ENCODE measurements around the gene B3GALT2. TPM values are rescaled to one million over a fixed set of nuclear protein-coding genes. Genes with fewer than 3 reads are reported as not detected.
A peak's percentile ranks its signal among the peaks of the same experiment; 100 is the strongest.
"Not testable (repeated sequence)": the region's sequence is repeated elsewhere in the genome, so short reads cannot be mapped to it uniquely, and the experiment has no call there.

Gene B3GALT2
- total RNA-seq, 1 donor from 2014 or later = 0.13 TPM

GRCh38 chr1:193199940-193200339, 13.5 kb upstream of the B3GALT2 start:
- Mint-ChIP-seq H3K4me1 (ENCODE audit: low read depth) (peaks cover 23% of the 10 kb centered on the region), H3K27ac (no peak overlapping the region), H3K27me3 (ENCODE audit: insufficient read depth) (no peaks in the 10 kb centered on the region), H3K4me3 (no peak overlapping the region), H3K36me3 (ENCODE audit: low read depth) (peaks cover 26% of the 10 kb centered on the region), H3K9me3 (no peaks in the 10 kb centered on the region)
- intact Hi-C loops (cut with micrococcal nuclease) = no loop called here
- DNase-seq (ENCODE audit: low spot score) = no peak

- intact Hi-C loops (cut with micrococcal nuclease) = no loop called here
- no peak for DNase-seq (ENCODE audit: low spot score)
- no peaks in the 10 kb centered on the region for H3K9me3 Mint-ChIP-seq
- peaks cover 22% of the 10 kb centered on the region for H3K36me3 Mint-ChIP-seq (ENCODE audit: low read depth)
- no peak overlapping the region for H3K27ac Mint-ChIP-seq
- no peak overlapping the region for H3K4me3 Mint-ChIP-seq
- peaks cover 21% of the 10 kb centered on the region for H3K4me1 Mint-ChIP-seq (ENCODE audit: low read depth)
- no peaks in the 10 kb centered on the region for H3K27me3 Mint-ChIP-seq (ENCODE audit: insufficient read depth)
These were observed 6.2 kb upstream of the B3GALT2 start for GRCh38 chr1:193192586-193192985.

- peaks cover 29% of the 10 kb centered on the region for H3K4me1 Mint-ChIP-seq (ENCODE audit: low read depth)
- H3K4me3 Mint-ChIP-seq = no peak overlapping the region
- no peak overlapping the region for H3K27ac Mint-ChIP-seq
- peaks cover 18% of the 10 kb centered on the region for H3K36me3 Mint-ChIP-seq (ENCODE audit: low read depth)
- H3K9me3 Mint-ChIP-seq = no peaks in the 10 kb centered on the region
- DNase-seq (ENCODE audit: low spot score) = no peak
- intact Hi-C loops (cut with micrococcal nuclease) = no loop called here
- no peaks in the 10 kb centered on the region for H3K27me3 Mint-ChIP-seq (ENCODE audit: insufficient read depth)
These were observed 3.8 kb upstream of the B3GALT2 start for GRCh38 chr1:193190096-193190744.

- DNase-seq (ENCODE audit: low spot score) = no peak
- Mint-ChIP-seq H3K4me3 (no peak overlapping the region), H3K36me3 (ENCODE audit: low read depth) (peaks cover 16% of the 10 kb centered on the region), H3K9me3 (no peaks in the 10 kb centered on the region), H3K4me1 (ENCODE audit: low read depth) (peaks cover 31% of the 10 kb centered on the region), H3K27me3 (ENCODE audit: insufficient read depth) (no peaks in the 10 kb centered on the region), H3K27ac (no peak overlapping the region)
- intact Hi-C loops (cut with micrococcal nuclease) = loop anchor here (10.0 kb wide), 1 partner anchor 515 kb away; no protein-coding TSS in a partner anchor
These were observed 3.2 kb upstream of the B3GALT2 start for GRCh38 chr1:193189442-193190095.

- Mint-ChIP-seq H3K4me1 (ENCODE audit: low read depth) (peaks cover 31% of the 10 kb centered on the region), H3K36me3 (ENCODE audit: low read depth) (peaks cover 11% of the 10 kb centered on the region)
- not testable (repeated sequence) for H3K4me3 Mint-ChIP-seq; H3K27me3 Mint-ChIP-seq (ENCODE audit: insufficient read depth); H3K27ac Mint-ChIP-seq; H3K9me3 Mint-ChIP-seq; DNase-seq (ENCODE audit: low spot score)
- intact Hi-C loops (cut with micrococcal nuclease) = loop anchor here (10.0 kb wide), 1 partner anchor 516 kb away; no protein-coding TSS in a partner anchor
These were observed 2.5 kb upstream of the B3GALT2 start for GRCh38 chr1:193188915-193189314.

GRCh38 chr1:193187114-193187513, 701 bp upstream of the B3GALT2 start:
- Mint-ChIP-seq H3K36me3 (ENCODE audit: low read depth) (peaks cover 4% of the 10 kb centered on the region), H3K27me3 (ENCODE audit: insufficient read depth) (no peaks in the 10 kb centered on the region), H3K9me3 (no peaks in the 10 kb centered on the region), H3K27ac (no peak overlapping the region), H3K4me1 (ENCODE audit: low read depth) (peaks cover 40% of the 10 kb centered on the region), H3K4me3 (no peak overlapping the region)
- no peak for DNase-seq (ENCODE audit: low spot score)
- intact Hi-C loops (cut with micrococcal nuclease) = loop anchor here (10.0 kb wide), 1 partner anchor 518 kb away; no protein-coding TSS in a partner anchor

- Mint-ChIP-seq H3K27me3 (ENCODE audit: insufficient read depth) (no peaks in the 10 kb centered on the region), H3K4me1 (ENCODE audit: low read depth) (peaks cover 40% of the 10 kb centered on the region), H3K4me3 (peak overlapping the region; percentile 44), H3K9me3 (no peaks in the 10 kb centered on the region), H3K36me3 (ENCODE audit: low read depth) (peaks cover 1% of the 10 kb centered on the region), H3K27ac (no peak overlapping the region)
- no peak for DNase-seq (ENCODE audit: low spot score)
- intact Hi-C loops (cut with micrococcal nuclease) = loop anchor here (10.0 kb wide), 1 partner anchor 520 kb away; no protein-coding TSS in a partner anchor
These were observed 1.2 kb downstream of the B3GALT2 start for GRCh38 chr1:193185211-193185610.

- Mint-ChIP-seq H3K27ac (no peak overlapping the region), H3K4me1 (ENCODE audit: low read depth) (peaks cover 39% of the 10 kb centered on the region), H3K27me3 (ENCODE audit: insufficient read depth) (no peaks in the 10 kb centered on the region), H3K36me3 (ENCODE audit: low read depth) (peaks cover 1% of the 10 kb centered on the region), H3K9me3 (no peaks in the 10 kb centered on the region), H3K4me3 (no peak overlapping the region)
- intact Hi-C loops (cut with micrococcal nuclease) = loop anchor here (5.0 to 10.0 kb wide), 2 partner anchors 223 to 520 kb away; no protein-coding TSS in a partner anchor
- no peak for DNase-seq (ENCODE audit: low spot score)
These were observed 1.6 kb downstream of the B3GALT2 start for GRCh38 chr1:193184776-193185175.

- Mint-ChIP-seq H3K4me1 (ENCODE audit: low read depth) (peaks cover 35% of the 10 kb centered on the region), H3K27ac (no peak overlapping the region), H3K4me3 (no peak overlapping the region), H3K27me3 (ENCODE audit: insufficient read depth) (no peaks in the 10 kb centered on the region), H3K9me3 (no peaks in the 10 kb centered on the region), H3K36me3 (ENCODE audit: low read depth) (peaks cover 1% of the 10 kb centered on the region)
- no peak for DNase-seq (ENCODE audit: low spot score)
- intact Hi-C loops (cut with micrococcal nuclease) = loop anchor here (1.0 to 10.0 kb wide), 3 partner anchors 224 to 1112 kb away; no protein-coding TSS in a partner anchor
These were observed 3.3 kb downstream of the B3GALT2 start for GRCh38 chr1:193183019-193183627.

GRCh38 chr1:193181985-193182384, 4.4 kb downstream of the B3GALT2 start:
- no peak for DNase-seq (ENCODE audit: low spot score)
- H3K27me3 Mint-ChIP-seq (ENCODE audit: insufficient read depth) = no peaks in the 10 kb centered on the region
- no peak overlapping the region for H3K27ac Mint-ChIP-seq
- intact Hi-C loops (cut with micrococcal nuclease) = loop anchor here (5.0 to 10.0 kb wide), 2 partner anchors 225 to 523 kb away; no protein-coding TSS in a partner anchor
- no peak overlapping the region for H3K4me3 Mint-ChIP-seq
- H3K36me3 Mint-ChIP-seq (ENCODE audit: low read depth) = peaks cover 3% of the 10 kb centered on the region
- H3K9me3 Mint-ChIP-seq = no peaks in the 10 kb centered on the region
- H3K4me1 Mint-ChIP-seq (ENCODE audit: low read depth) = peaks cover 32% of the 10 kb centered on the region

GRCh38 chr1:193181536-193181935, 4.9 kb downstream of the B3GALT2 start:
- H3K36me3 Mint-ChIP-seq (ENCODE audit: low read depth) = peaks cover 3% of the 10 kb centered on the region

GRCh38 chr1:193179094-193179493, 7.3 kb downstream of the B3GALT2 start:
- intact Hi-C loops (cut with micrococcal nuclease) = no loop called here
- no peaks in the 10 kb centered on the region for H3K9me3 Mint-ChIP-seq

More at GRCh38 chr1:193181536-193181935, 4.9 kb downstream of the B3GALT2 start:
- Mint-ChIP-seq H3K4me1 (ENCODE audit: low read depth) (peaks cover 28% of the 10 kb centered on the region), H3K4me3 (no peak overlapping the region), H3K27ac (no peak overlapping the region), H3K27me3 (ENCODE audit: insufficient read depth) (no peaks in the 10 kb centered on the region), H3K9me3 (no peaks in the 10 kb centered on the region)
- no peak for DNase-seq (ENCODE audit: low spot score)
- intact Hi-C loops (cut with micrococcal nuclease) = loop anchor here (5.0 to 10.0 kb wide), 2 partner anchors 226 to 523 kb away; no protein-coding TSS in a partner anchor

GRCh38 chr1:193176788-193177187, 9.6 kb downstream of the B3GALT2 start:
- peaks cover 16% of the 10 kb centered on the region for H3K36me3 Mint-ChIP-seq (ENCODE audit: low read depth)
- no peaks in the 10 kb centered on the region for H3K4me1 Mint-ChIP-seq (ENCODE audit: low read depth)
- no peak for DNase-seq (ENCODE audit: low spot score)
- H3K9me3 Mint-ChIP-seq = no peaks in the 10 kb centered on the region
- no peaks in the 10 kb centered on the region for H3K27me3 Mint-ChIP-seq (ENCODE audit: insufficient read depth)
- H3K4me3 Mint-ChIP-seq = no peak overlapping the region
- H3K27ac Mint-ChIP-seq = no peak overlapping the region
- intact Hi-C loops (cut with micrococcal nuclease) = no loop called here

More at GRCh38 chr1:193179094-193179493, 7.3 kb downstream of the B3GALT2 start:
- no peak overlapping the region for H3K4me3 Mint-ChIP-seq
- peaks cover 9% of the 10 kb centered on the region for H3K4me1 Mint-ChIP-seq (ENCODE audit: low read depth)
- no peaks in the 10 kb centered on the region for H3K27me3 Mint-ChIP-seq (ENCODE audit: insufficient read depth)
- peaks cover 12% of the 10 kb centered on the region for H3K36me3 Mint-ChIP-seq (ENCODE audit: low read depth)
- no peak for DNase-seq (ENCODE audit: low spot score)
- H3K27ac Mint-ChIP-seq = no peak overlapping the region

All from activated T-helper 1 cell treated with anti-CD3 and anti-CD28 coated beads, Interleukin-12 subunit alpha, Interleukin-12 subunit beta, Interleukin-2, Interleukin-4 antibody, amounts not matched to agents 30 ng/mL and 10 ng/mL and 1 ng/mL, durations not matched to agents 14 hours and 24 hours and 36 hours (primary cell).